H1 (cell line): ENCODE results near the gene HIBCH. TPM values are rescaled to one million over a fixed set of nuclear protein-coding genes. Genes with fewer than 3 reads are reported as not detected.

ENCODE experiments used
- CTCF ChIA-PET: fragments of 300-600 bp; sonication (Branson Sonifier 250); formaldehyde crosslinking; loops from one replicate; lab custom pipeline; 2021; ENCODE audit not compliant: partially characterized antibody; lab: Charles Lee
- POLR2A ChIA-PET: fragments of 300-600 bp; sonication (Branson Sonifier 250); formaldehyde crosslinking; loops from one replicate; lab custom pipeline; 2021; ENCODE audit warnings: inconsistent platforms; ENCODE audit not compliant: partially characterized antibody; lab: Charles Lee
- DNase-seq, 2 experiments: peaks; one replicate each; pipeline versions ENCODE4 v3.0.0 to v3.0.0-alpha.2; 2010 to 2022; ENCODE audit warnings: low spot score in 2 of 2, low read depth in 1 of 2, mixed read lengths in 1 of 2
- FAIRE-seq: peaks from 2 replicates; lab custom pipeline; 2011; peaks lifted over from hg19 to GRCh38; lab: Jason Lieb, UNC
- H2AFZ ChIP-seq: 2 replicates; pipeline ENCODE4 v1.8.1; 2012; ENCODE audit warnings: low read length, inconsistent platforms
- H2AK5ac ChIP-seq: 2 replicates; pipeline ENCODE4 v1.6.1; 2013; ENCODE audit warnings: low read depth, low read length
- H2BK120ac ChIP-seq: replicated peaks from 2 replicates; pipeline ENCODE3; 2013; ENCODE audit warnings: low read depth, low read length, inconsistent platforms
- H2BK12ac ChIP-seq: 2 replicates; pipeline ENCODE4 v1.6.1; 2013; ENCODE audit warnings: low read depth, low read length
- H2BK15ac ChIP-seq: 2 replicates; pipeline ENCODE4 v1.6.1; 2013; ENCODE audit warnings: low read length
- H2BK20ac ChIP-seq: 2 replicates; pipeline ENCODE4 v1.6.1; 2013; ENCODE audit warnings: low read length
- H2BK5ac ChIP-seq: 2 replicates; pipeline ENCODE4 v1.6.1; 2013; ENCODE audit warnings: low read depth, low read length
- H3K14ac ChIP-seq: 2 replicates; pipeline ENCODE4 v1.6.1; 2013; ENCODE audit warnings: inconsistent platforms; ENCODE audit not compliant: insufficient read length
- H3K18ac ChIP-seq: 2 replicates; pipeline ENCODE4 v1.6.1; 2013; ENCODE audit warnings: low read length; ENCODE audit errors: extremely low read depth
- H3K23ac ChIP-seq: 2 replicates; pipeline ENCODE4 v1.6.1; 2013; ENCODE audit warnings: inconsistent platforms; ENCODE audit not compliant: insufficient read length
- H3K23me2 ChIP-seq: 2 replicates; pipeline ENCODE4 v1.6.1; 2013; ENCODE audit warnings: low read depth, low read length
- H3K27ac ChIP-seq: 2 replicates; pipeline ENCODE4 v1.6.1; 2011; ENCODE audit warnings: low read depth, low read length, inconsistent platforms
- H3K27me3 ChIP-seq, 4 experiments: replicated peaks in 1 of 4; 1 replicate in 1 of 4; 2 replicates in 3 of 4; pipeline versions ENCODE4 v1.6.1 to v1.8.1; 2011 to 2013; ENCODE audit warnings: low read length in 3 of 4, mild to moderate bottlenecking in 3 of 4, inconsistent platforms in 2 of 4, mixed read lengths in 2 of 4, moderate library complexity in 1 of 4; ENCODE audit not compliant: control insufficient read depth in 3 of 4, insufficient read depth in 3 of 4; ENCODE audit errors: extremely low read depth in 1 of 4
- H3K36me3 ChIP-seq, 4 experiments: 2 replicates each; pipeline versions ENCODE4 v1.6.1 to v1.8.1; 2011 to 2013; ENCODE audit warnings: mild to moderate bottlenecking in 4 of 4, low read length in 3 of 4, moderate library complexity in 2 of 4, control low read depth in 1 of 4, inconsistent platforms in 1 of 4; ENCODE audit not compliant: insufficient read depth in 4 of 4, control insufficient read depth in 2 of 4
- H3K4ac ChIP-seq: replicated peaks from 2 replicates; pipeline ENCODE3; 2013; ENCODE audit warnings: low read length, low read depth, mixed read lengths, inconsistent platforms; ENCODE audit not compliant: insufficient read length
- H3K4me1 ChIP-seq, 4 experiments: replicated peaks in 1 of 4; 1 replicate in 1 of 4; 2 replicates in 3 of 4; pipeline versions ENCODE4 v1.6.1 to v1.8.1; 2011 to 2013; ENCODE audit warnings: low read length in 3 of 4, inconsistent platforms in 2 of 4, mixed read lengths in 1 of 4; ENCODE audit not compliant: insufficient read depth in 4 of 4, control insufficient read depth in 3 of 4
- H3K4me2 ChIP-seq, 2 experiments: 2 replicates each; pipeline versions ENCODE4 v1.6.1 to v1.8.1; 2011 to 2013; ENCODE audit warnings: low read depth in 2 of 2, low read length in 2 of 2, control low read depth in 1 of 2, inconsistent platforms in 1 of 2, mild to moderate bottlenecking in 1 of 2; ENCODE audit not compliant: insufficient read depth in 1 of 2
- H3K4me3 ChIP-seq, 4 experiments: fragments of 200-600, 300-600 bp in 1 of 4; sonication (generic), shearing (Covaris generic), sonication (Bioruptor Twin) in 1 of 4; 2 replicates each; pipeline versions ENCODE4 v1.5.1 to v1.8.1; 2011 to 2016; ENCODE audit warnings: low read length in 4 of 4, low read depth in 3 of 4, control low read depth in 2 of 4, inconsistent platforms in 2 of 4, mild to moderate bottlenecking in 2 of 4, mixed read lengths in 1 of 4, moderate library complexity in 1 of 4; ENCODE audit not compliant: insufficient read depth in 2 of 4; ENCODE audit errors: extremely low read depth in 1 of 4
- H3K56ac ChIP-seq: replicated peaks from 2 replicates; pipeline ENCODE3; 2013; ENCODE audit warnings: low read depth, mild to moderate bottlenecking, mixed read lengths, low read length, inconsistent platforms; ENCODE audit not compliant: insufficient read length
- H3K79me1 ChIP-seq: 2 replicates; pipeline ENCODE4 v1.6.1; 2013; ENCODE audit warnings: low read depth, low read length, control low read depth
- H3K79me2 ChIP-seq, 2 experiments: 2 replicates each; pipeline versions ENCODE4 v1.6.1 to v1.8.1; 2012 to 2013; ENCODE audit warnings: low read length in 2 of 2, mild to moderate bottlenecking in 2 of 2, inconsistent platforms in 1 of 2; ENCODE audit not compliant: insufficient read depth in 2 of 2, control insufficient read depth in 1 of 2
- H3K9ac ChIP-seq, 4 experiments: replicated peaks in 1 of 4; 1 replicate in 1 of 4; 2 replicates in 3 of 4; pipeline versions ENCODE4 v1.6.1 to v1.8.1; 2011 to 2013; ENCODE audit warnings: low read depth in 3 of 4, low read length in 3 of 4, control low read depth in 2 of 4, mild to moderate bottlenecking in 2 of 4, moderate library complexity in 2 of 4, inconsistent platforms in 1 of 4; ENCODE audit errors: extremely low read depth in 1 of 4
- H3K9me3 ChIP-seq, 2 experiments: 2 replicates each; pipeline versions ENCODE4 v1.6.1 to v1.8.1; 2012 to 2013; ENCODE audit warnings: mild to moderate bottlenecking in 2 of 2, moderate library complexity in 2 of 2, control low read depth in 1 of 2, inconsistent platforms in 1 of 2, low read depth in 1 of 2, low read length in 1 of 2, mixed read lengths in 1 of 2; ENCODE audit not compliant: insufficient read depth in 2 of 2
- H4K20me1 ChIP-seq, 2 experiments: replicated peaks in 1 of 2; 2 replicates each; pipeline versions ENCODE3 to v1.8.1; 2011 to 2013; ENCODE audit warnings: inconsistent platforms in 2 of 2, low read length in 2 of 2, mild to moderate bottlenecking in 1 of 2; ENCODE audit not compliant: insufficient read depth in 2 of 2, control insufficient read depth in 1 of 2
- H4K5ac ChIP-seq: 2 replicates; pipeline ENCODE4 v1.6.1; 2013; ENCODE audit warnings: low read length, low read depth, mixed read lengths, inconsistent platforms; ENCODE audit not compliant: insufficient read length
- H4K8ac ChIP-seq: 2 replicates; pipeline ENCODE4 v1.8.0; 2013; ENCODE audit warnings: mild to moderate bottlenecking, moderate library complexity, low read length, inconsistent platforms; ENCODE audit not compliant: insufficient read depth; ENCODE audit errors: extremely low read depth
- H4K91ac ChIP-seq: replicated peaks from 2 replicates; pipeline ENCODE3; 2013; ENCODE audit warnings: low read length, mixed read lengths, inconsistent platforms; ENCODE audit not compliant: insufficient read length
- BCL11A ChIP-seq, 2 experiments: IDR thresholded peaks; one replicate each; pipeline ENCODE4 v1.6.1; 2011; ENCODE audit warnings: low read depth in 2 of 2, low read length in 2 of 2, mild to moderate bottlenecking in 2 of 2
- HDAC6 ChIP-seq: IDR thresholded peaks from one replicate; pipeline ENCODE4 v1.7.1; 2012; ENCODE audit warnings: low read depth, mild to moderate bottlenecking, inconsistent platforms, low read length, moderate library complexity
- SIX5 ChIP-seq: IDR thresholded peaks from 2 replicates; pipeline ENCODE4 v1.6.1; 2011; ENCODE audit warnings: mild to moderate bottlenecking, low read depth, low read length
- WGBS, 2 experiments: shearing (Covaris generic) in 1 of 2; methylation state at CpG; one replicate each; pipeline versions ENCODE4 v1.1.6 to v1.1.7; 2013 to 2015; ENCODE audit warnings: low lambda C conversion rate in 2 of 2, mixed read lengths in 2 of 2, inconsistent platforms in 1 of 2, low coverage in 1 of 2, missing lambda C conversion rate in 1 of 2; ENCODE audit not compliant: insufficient replicate concordance in 2 of 2, insufficient coverage in 1 of 2, insufficient read length in 1 of 2; ENCODE audit errors: extremely low coverage in 1 of 2, missing lambda C conversion rate in 1 of 2; 5-methylcytosine and 5-hydroxymethylcytosine counted together
- polyA plus RNA-seq, 7 experiments: library from polyadenylated mRNA; depleted of rRNA in 3 of 7; stranded (reverse) in 5 of 7; unstranded in 2 of 7; fragments of >200 nt in 5 of 7; fragments of 200-250 nt in 2 of 7; gene quantifications; 1 replicate in 5 of 7; 2 replicates in 1 of 7; 4 replicates in 1 of 7; pipeline versions ENCODE4 v1.2.1 to v1.2.3, GENCODE V29; 2011 to 2013; ENCODE audit warnings: missing spikeins in 2 of 7, mixed read lengths in 2 of 7
- total RNA-seq: library from RNA; stranded (reverse); fragmentation: NEBNext Ultra II Directional; extraction: Animal tissue kit (Norgen Biotek cat#: 25700); gene quantifications from 2 replicates; pipeline ENCODE4 v1.2.1, GENCODE V29; 2021

Gene HIBCH
- total and polyA plus RNA-seq, 2 of the 8 experiments (the other 6 are each of a cell fraction or from before 2014, with no cell fraction given) = 7.5 to 31.8 TPM

DNA sequence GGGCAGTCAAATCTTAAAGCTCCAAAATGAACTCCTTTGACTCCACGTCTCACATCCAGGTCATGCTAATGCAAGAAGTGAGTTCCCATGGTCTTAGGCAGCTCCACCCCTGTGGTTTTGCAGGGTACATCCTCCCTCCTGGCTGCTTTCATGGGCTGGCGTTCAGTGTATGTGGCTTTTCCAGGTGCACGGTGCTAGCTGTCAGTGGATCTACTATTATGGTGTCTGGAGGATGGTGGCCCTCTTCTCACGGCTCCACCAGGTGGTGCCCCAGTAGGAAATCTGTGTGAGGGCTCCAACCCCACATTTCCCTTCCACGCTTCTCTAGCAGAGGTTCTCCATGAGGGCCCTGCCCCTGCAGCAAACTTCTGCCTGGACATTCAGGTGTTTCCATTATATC, 151.9 kb downstream of the HIBCH start:
- Histone ChIP-seq H2BK15ac (no peak overlapping the region), H3K27me3 (no peaks in the 10 kb centered on the region), H3K4me2 (no peak overlapping the region), H4K91ac (no peak overlapping the region), H4K20me1 (no peaks in the 10 kb centered on the region), H3K36me3 (no peaks in the 10 kb centered on the region), H4K5ac (no peak overlapping the region), H3K4ac (no peak overlapping the region), H2AK5ac (no peak overlapping the region)
- no peak for DNase-seq
- no peak for TF ChIP-seq HDAC6
- TF ChIP-seq BCL11A (IDR thresholded peaks at IDR 0.05; ENCODE audit: low read depth in 2 of 2, low read length in 2 of 2) = no peak
- no peak for TF ChIP-seq SIX5
- TF ChIP-seq, all 59 proteins: peak for 0
- Histone ChIP-seq H3K4me1 (no peaks in the 10 kb centered on the region), H3K9ac (no peak overlapping the region), H2BK12ac (no peak overlapping the region), H3K79me2 (no peaks in the 10 kb centered on the region), H3K4me3 (no peak overlapping the region), H3K18ac (no peak overlapping the region), H2BK20ac (no peak overlapping the region), H3K27ac (no peak overlapping the region), H3K9me3 (no peaks in the 10 kb centered on the region; a peak in 1 of 4 replicates), H3K56ac (no peak overlapping the region), H2BK5ac (no peak overlapping the region), H4K8ac (no peak overlapping the region; the same call in 1 of the 2 replicates), H3K23ac (no peak overlapping the region), H3K79me1 (no peaks in the 10 kb centered on the region), H3K23me2 (no peaks in the 10 kb centered on the region), H3K14ac (no peak overlapping the region), H2BK120ac (no peak overlapping the region), H2AFZ (no peak overlapping the region)
- POLR2A ChIA-PET = no interaction called here
- CTCF ChIA-PET = no interaction called here
- WGBS, 2 experiments = 81% methylated on average over 5 of the region's 5 CpGs; no CpG with 5 or more reads in 1 of the 2 experiments
- FAIRE-seq = no peak
